ENCODE data around the gene STK24. TPM values are rescaled to one million over a fixed set of nuclear protein-coding genes. Genes with fewer than 3 reads are reported as not detected.

Gene STK24
- total RNA-seq, 2 experiments from 2014 or later: 129 TPM

GRCh38 chr13:98536729-98537128, 40.2 kb downstream of the STK24 start:
- no peaks in the 10 kb centered on the region for H3K9me3 Mint-ChIP-seq
- H3K27ac Mint-ChIP-seq: peak overlapping the region; percentile 69
- H3K4me3 Mint-ChIP-seq: no peak overlapping the region
- H3K36me3 Mint-ChIP-seq: peaks cover 52% of the 10 kb centered on the region
- peaks cover 83% of the 10 kb centered on the region for H3K4me1 Mint-ChIP-seq
- no peak for DNase-seq
- no peaks in the 10 kb centered on the region for H3K27me3 Mint-ChIP-seq

- Mint-ChIP-seq H3K27ac (no peak overlapping the region), H3K4me1 (peaks cover 85% of the 10 kb centered on the region), H3K27me3 (no peaks in the 10 kb centered on the region), H3K4me3 (no peak overlapping the region), H3K9me3 (no peaks in the 10 kb centered on the region), H3K36me3 (peaks cover 50% of the 10 kb centered on the region)
- no peak for DNase-seq
Observed at GRCh38 chr13:98535501-98536354, 41.2 kb downstream of the STK24 start.

- Mint-ChIP-seq H3K4me1 (peaks cover 85% of the 10 kb centered on the region), H3K27me3 (no peaks in the 10 kb centered on the region), H3K36me3 (peaks cover 58% of the 10 kb centered on the region), H3K4me3 (no peak overlapping the region), H3K27ac (no peak overlapping the region), H3K9me3 (no peaks in the 10 kb centered on the region)
- DNase-seq: no peak
Observed at GRCh38 chr13:98534821-98535220, 42.1 kb downstream of the STK24 start.

GRCh38 chr13:98533912-98534311, 43.0 kb downstream of the STK24 start:
- Mint-ChIP-seq H3K27me3 (no peaks in the 10 kb centered on the region), H3K27ac (peak overlapping the region; percentile 40), H3K36me3 (peaks cover 57% of the 10 kb centered on the region), H3K4me3 (no peak overlapping the region), H3K9me3 (no peaks in the 10 kb centered on the region), H3K4me1 (peaks cover 85% of the 10 kb centered on the region)
- DNase-seq: no peak

- Mint-ChIP-seq H3K27me3 (no peaks in the 10 kb centered on the region), H3K4me3 (no peak overlapping the region), H3K9me3 (no peaks in the 10 kb centered on the region), H3K4me1 (peaks cover 86% of the 10 kb centered on the region), H3K27ac (no peak overlapping the region), H3K36me3 (peaks cover 48% of the 10 kb centered on the region)
- DNase-seq: no peak
Observed at GRCh38 chr13:98532254-98532653, 44.7 kb downstream of the STK24 start.

GRCh38 chr13:98530217-98530616, 46.7 kb downstream of the STK24 start:
- no peak overlapping the region for H3K4me3 Mint-ChIP-seq

GRCh38 chr13:98529171-98529570, 47.7 kb downstream of the STK24 start:
- H3K9me3 Mint-ChIP-seq: no peaks in the 10 kb centered on the region
- no peaks in the 10 kb centered on the region for H3K27me3 Mint-ChIP-seq
- peaks cover 84% of the 10 kb centered on the region for H3K4me1 Mint-ChIP-seq
- H3K36me3 Mint-ChIP-seq: peaks cover 36% of the 10 kb centered on the region
- peak overlapping the region; percentile 86 for H3K27ac Mint-ChIP-seq
- no peak overlapping the region for H3K4me3 Mint-ChIP-seq
- no peak for DNase-seq

More at GRCh38 chr13:98530217-98530616, 46.7 kb downstream of the STK24 start:
- no peak for DNase-seq
- H3K27ac Mint-ChIP-seq: no peak overlapping the region
- H3K27me3 Mint-ChIP-seq: no peaks in the 10 kb centered on the region
- H3K36me3 Mint-ChIP-seq: peaks cover 34% of the 10 kb centered on the region
- peaks cover 84% of the 10 kb centered on the region for H3K4me1 Mint-ChIP-seq
- no peaks in the 10 kb centered on the region for H3K9me3 Mint-ChIP-seq

GRCh38 chr13:98528663-98529064, 48.2 kb downstream of the STK24 start:
- Mint-ChIP-seq H3K27me3 (no peaks in the 10 kb centered on the region), H3K4me3 (peak overlapping the region; percentile 6), H3K9me3 (no peaks in the 10 kb centered on the region), H3K27ac (peak overlapping the region; percentile 86), H3K36me3 (peaks cover 33% of the 10 kb centered on the region), H3K4me1 (peaks cover 84% of the 10 kb centered on the region)
- no peak for DNase-seq

- H3K27me3 Mint-ChIP-seq: no peaks in the 10 kb centered on the region
- DNase-seq: no peak
- H3K9me3 Mint-ChIP-seq: no peaks in the 10 kb centered on the region
- H3K27ac Mint-ChIP-seq: no peak overlapping the region
- H3K36me3 Mint-ChIP-seq: peaks cover 32% of the 10 kb centered on the region
- no peak overlapping the region for H3K4me3 Mint-ChIP-seq
- H3K4me1 Mint-ChIP-seq: peaks cover 89% of the 10 kb centered on the region
Observed at GRCh38 chr13:98527526-98527925, 49.4 kb downstream of the STK24 start.

GRCh38 chr13:98526182-98526512, 50.8 kb downstream of the STK24 start:
- peaks cover 32% of the 10 kb centered on the region for H3K36me3 Mint-ChIP-seq
- no peaks in the 10 kb centered on the region for H3K27me3 Mint-ChIP-seq
- peaks cover 87% of the 10 kb centered on the region for H3K4me1 Mint-ChIP-seq
- no peaks in the 10 kb centered on the region for H3K9me3 Mint-ChIP-seq
- H3K4me3 Mint-ChIP-seq: no peak overlapping the region
- DNase-seq: no peak
- H3K27ac Mint-ChIP-seq: no peak overlapping the region

- no peak for DNase-seq
- H3K4me1 Mint-ChIP-seq: peaks cover 87% of the 10 kb centered on the region
- no peak overlapping the region for H3K27ac Mint-ChIP-seq
- H3K36me3 Mint-ChIP-seq: peaks cover 31% of the 10 kb centered on the region
- no peaks in the 10 kb centered on the region for H3K9me3 Mint-ChIP-seq
- no peak overlapping the region for H3K4me3 Mint-ChIP-seq
- no peaks in the 10 kb centered on the region for H3K27me3 Mint-ChIP-seq
Observed at GRCh38 chr13:98525456-98526181, 51.3 kb downstream of the STK24 start.

GRCh38 chr13:98524793-98525192, 52.1 kb downstream of the STK24 start:
- H3K4me3 Mint-ChIP-seq: no peak overlapping the region
- H3K4me1 Mint-ChIP-seq: peaks cover 87% of the 10 kb centered on the region
- H3K27me3 Mint-ChIP-seq: no peaks in the 10 kb centered on the region
- H3K27ac Mint-ChIP-seq: no peak overlapping the region
- peaks cover 22% of the 10 kb centered on the region for H3K36me3 Mint-ChIP-seq
- no peaks in the 10 kb centered on the region for H3K9me3 Mint-ChIP-seq
- DNase-seq: no peak

- no peak for DNase-seq
- Mint-ChIP-seq H3K4me1 (peaks cover 87% of the 10 kb centered on the region), H3K36me3 (peaks cover 20% of the 10 kb centered on the region), H3K9me3 (no peaks in the 10 kb centered on the region), H3K4me3 (no peak overlapping the region), H3K27ac (peak overlapping the region; percentile 20), H3K27me3 (no peaks in the 10 kb centered on the region)
Observed at GRCh38 chr13:98524391-98524790, 52.5 kb downstream of the STK24 start.

- H3K27me3 Mint-ChIP-seq: no peaks in the 10 kb centered on the region
- no peak for DNase-seq
- no peaks in the 10 kb centered on the region for H3K9me3 Mint-ChIP-seq
- H3K27ac Mint-ChIP-seq: peak overlapping the region; percentile 28
- no peak overlapping the region for H3K4me3 Mint-ChIP-seq
- peaks cover 86% of the 10 kb centered on the region for H3K4me1 Mint-ChIP-seq
- H3K36me3 Mint-ChIP-seq: peaks cover 20% of the 10 kb centered on the region
Observed at GRCh38 chr13:98523455-98524102, 53.3 kb downstream of the STK24 start.

- Mint-ChIP-seq H3K27ac (peak overlapping the region; percentile 50), H3K27me3 (no peaks in the 10 kb centered on the region), H3K4me1 (peaks cover 89% of the 10 kb centered on the region), H3K4me3 (no peak overlapping the region), H3K9me3 (no peaks in the 10 kb centered on the region), H3K36me3 (peaks cover 25% of the 10 kb centered on the region)
- DNase-seq: no peak
Observed at GRCh38 chr13:98522371-98522770, 54.5 kb downstream of the STK24 start.
